ENCODE measurements around the gene HIVEP3.

The HIVEP3 gene

DNA sequence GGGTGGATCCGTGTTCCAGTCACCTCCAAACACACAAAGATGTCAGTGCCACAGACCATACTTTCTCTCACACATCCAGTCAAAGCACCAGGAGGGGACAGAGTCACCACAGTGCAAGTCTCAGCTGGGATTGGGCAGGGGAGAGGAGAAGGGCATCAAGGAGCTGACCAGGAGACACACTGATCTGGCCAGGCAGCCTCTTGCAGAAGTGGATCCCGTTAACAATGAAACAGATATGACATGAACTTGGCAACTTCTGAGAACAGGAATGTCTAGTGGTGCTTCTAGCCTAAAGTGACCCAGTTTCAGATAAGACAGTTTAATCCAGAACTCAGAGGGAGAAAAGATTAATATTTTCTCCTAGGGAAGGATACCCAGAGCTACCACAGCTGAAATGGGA lies 71.0 kb downstream of the HIVEP3 start:
- DNase-seq (ENCODE audit: low spot score): no peak

DNA sequence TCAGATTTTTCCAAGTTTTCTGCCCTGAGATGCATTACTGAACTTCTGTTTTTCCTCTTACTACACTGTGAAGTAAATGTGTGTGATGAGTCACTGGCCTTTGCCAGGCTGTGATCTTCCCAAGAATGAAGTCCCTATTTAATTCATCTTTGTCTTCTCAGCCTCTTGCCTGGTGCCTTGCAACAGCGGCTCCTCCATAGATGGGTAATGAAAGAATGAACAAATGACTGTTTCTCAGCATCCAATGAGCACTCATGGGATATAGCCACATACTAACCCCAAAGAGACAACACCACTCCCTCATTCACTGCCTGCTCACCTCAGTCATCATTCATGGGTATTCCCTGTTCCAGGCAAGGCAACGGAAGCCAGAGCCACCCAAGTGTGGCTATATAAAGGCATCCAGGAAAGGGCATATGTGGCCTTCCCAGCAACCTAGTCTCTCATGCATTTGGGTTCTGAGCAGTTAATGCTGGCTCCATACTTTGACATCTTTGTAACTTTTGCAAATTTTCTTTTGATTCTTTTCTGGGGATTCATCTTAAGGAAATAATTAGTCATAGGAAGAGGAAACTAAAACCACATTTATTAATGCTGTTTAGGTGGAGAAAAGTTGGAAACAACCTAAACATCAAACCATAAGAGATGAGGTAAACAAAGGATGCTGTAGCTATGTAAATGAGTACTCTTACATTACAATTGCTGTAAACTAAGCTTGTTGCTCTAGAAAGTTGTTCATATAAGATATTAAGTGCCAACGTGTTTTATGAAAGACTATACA lies 71.9 kb downstream of the HIVEP3 start:
- no peak for DNase-seq (ENCODE audit: low spot score)

DNA sequence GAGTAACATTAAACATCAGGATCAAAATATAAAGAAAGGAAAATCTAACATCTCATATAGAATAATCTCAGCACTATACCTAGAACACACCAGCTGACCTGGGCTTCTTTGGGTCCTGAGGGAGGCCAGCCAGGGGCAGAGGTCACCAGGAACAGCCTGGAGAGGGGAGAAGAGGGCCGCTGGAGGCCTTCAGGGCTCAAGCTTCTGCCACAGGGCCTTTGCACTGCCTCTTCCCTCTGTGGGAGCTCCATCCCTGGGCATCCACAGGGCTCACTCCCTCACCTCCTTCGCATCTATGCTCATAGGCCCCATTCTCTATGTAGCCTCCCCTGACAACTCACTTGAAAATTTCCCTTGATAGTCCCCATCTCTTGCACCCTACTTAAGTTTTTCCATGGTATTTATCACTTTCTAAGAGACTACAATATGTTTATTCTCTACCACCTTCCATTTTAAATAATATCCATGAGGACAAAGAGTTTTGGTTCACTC lies 73.9 kb downstream of the HIVEP3 start:
- no peak for DNase-seq (ENCODE audit: low spot score)

DNA sequence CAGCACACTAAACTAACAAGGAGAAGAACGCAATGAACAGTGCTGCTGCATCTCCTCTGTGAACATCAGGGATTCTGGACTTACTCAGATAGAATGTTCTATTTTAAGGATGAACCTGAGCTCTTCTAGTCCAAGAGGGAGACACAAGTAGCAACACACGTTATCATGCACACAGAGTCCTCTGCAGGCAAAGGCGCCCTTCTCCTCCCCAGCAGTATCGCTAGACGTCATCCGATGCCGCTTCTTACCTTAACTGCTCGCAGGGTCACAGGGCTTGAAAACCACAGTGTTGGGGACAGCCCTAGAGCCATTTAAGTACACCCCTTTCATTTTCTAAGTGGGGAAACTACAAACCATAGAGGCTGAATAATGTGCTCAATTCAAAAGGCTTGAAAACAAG lies 74.5 kb downstream of the HIVEP3 start:
- no peak for DNase-seq (ENCODE audit: low spot score)

DNA sequence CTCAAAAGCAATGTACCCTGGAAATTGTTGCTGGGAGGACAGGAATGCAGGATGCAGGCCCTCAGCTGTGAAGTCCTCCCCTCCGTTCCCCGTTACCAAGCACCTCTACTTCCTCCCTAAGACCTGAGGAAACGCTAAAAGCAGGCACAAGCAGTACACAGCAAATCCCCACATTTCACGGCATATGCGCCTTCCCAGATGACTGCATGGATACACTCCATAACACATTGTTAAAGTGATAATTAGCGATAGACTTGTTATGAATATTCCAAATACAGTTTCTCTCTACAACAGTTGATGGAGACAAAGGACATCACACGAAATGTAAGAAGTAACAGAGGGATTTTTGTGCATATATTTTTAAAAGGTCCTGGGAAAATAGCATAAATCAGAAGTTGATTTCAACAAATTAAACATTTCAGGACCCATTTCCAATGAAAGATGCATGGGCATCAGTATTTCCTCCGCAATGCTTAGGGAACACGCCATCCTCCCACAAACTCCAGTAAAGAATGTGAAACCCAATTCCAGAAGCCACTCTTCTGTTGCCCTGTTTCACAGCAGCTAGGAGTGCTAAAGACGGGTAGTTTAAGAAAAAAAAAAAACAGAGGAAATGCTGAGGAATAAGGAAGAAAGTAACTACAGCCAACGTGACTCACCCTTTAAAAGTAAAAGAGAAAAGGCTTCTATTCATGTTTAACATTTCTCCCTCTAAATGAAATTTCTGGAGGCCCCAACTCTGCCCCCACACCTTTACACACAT lies 75.5 kb downstream of the HIVEP3 start:
- no peak for DNase-seq (ENCODE audit: low spot score)

DNA sequence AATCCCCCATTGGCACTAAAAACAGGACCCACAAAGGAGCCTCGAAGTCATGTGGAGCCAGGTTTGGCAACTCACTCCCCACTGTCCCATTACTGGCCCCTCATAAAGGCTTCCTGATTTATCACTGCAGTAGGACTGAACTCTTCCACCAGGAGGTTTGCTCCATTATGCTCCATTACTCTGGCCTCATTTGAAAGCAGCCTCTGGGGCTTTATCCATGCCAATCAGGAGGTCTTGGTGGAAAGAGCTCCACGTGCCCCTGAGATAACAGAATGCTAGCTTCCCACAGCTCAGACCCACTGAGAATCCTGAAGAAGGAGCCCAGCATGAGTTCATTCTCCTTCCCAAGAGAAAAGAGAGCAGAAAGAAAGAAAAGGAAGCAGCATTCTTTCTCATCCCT lies 76.4 kb downstream of the HIVEP3 start:
- no peak for DNase-seq (ENCODE audit: low spot score)

DNA sequence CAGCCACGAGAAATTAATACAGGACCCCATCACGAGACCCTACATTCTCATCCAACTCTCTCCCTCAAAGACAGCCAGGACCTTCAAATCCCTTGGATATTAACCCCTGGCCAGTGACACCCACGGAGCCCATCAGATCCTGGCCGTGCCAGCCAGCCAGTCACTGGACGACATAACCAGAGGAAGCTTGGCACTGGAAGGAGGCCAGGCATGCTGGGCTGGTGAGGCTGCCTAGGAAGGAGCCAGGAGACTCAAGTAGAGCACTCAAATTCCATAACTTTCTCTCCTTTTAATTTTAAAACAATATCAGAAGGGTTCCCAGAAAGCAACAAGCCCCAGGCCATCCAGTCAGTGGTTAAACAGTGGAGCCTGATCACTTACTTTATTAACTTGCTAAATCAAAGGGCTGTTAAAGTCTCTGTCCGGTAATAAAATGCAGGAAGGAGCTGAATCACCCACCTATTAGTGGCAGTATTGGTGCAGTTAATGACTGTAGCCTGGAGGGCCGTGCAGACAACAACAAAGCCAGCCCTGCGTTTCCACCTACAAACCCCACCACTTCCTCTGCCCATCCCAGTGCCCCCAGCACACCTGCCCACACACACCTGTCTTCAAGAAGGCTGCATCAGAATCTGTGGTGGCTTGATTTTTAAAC lies 78.0 kb downstream of the HIVEP3 start:
- peak; percentile 60 for DNase-seq (ENCODE audit: low spot score)

DNA sequence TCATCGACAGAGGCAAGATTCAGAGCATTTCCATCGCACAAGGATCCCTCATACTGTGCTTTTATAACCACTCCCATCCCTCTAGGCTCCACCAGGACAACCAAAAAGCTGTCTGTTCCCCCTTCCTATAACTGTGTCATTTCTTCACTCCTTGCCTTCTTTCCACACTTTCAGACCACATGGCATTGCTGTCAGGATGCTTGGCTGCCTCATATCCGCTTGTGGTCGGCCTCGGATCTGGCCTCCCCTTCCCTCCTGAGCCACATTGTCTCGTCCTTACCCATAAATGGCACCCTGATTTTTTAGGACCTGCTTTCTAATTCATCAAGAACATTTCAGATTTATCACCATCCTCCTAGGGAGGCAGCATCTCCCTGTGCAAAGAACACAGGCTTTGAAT lies 80.5 kb downstream of the HIVEP3 start:
- DNase-seq (ENCODE audit: low spot score): no peak

DNA sequence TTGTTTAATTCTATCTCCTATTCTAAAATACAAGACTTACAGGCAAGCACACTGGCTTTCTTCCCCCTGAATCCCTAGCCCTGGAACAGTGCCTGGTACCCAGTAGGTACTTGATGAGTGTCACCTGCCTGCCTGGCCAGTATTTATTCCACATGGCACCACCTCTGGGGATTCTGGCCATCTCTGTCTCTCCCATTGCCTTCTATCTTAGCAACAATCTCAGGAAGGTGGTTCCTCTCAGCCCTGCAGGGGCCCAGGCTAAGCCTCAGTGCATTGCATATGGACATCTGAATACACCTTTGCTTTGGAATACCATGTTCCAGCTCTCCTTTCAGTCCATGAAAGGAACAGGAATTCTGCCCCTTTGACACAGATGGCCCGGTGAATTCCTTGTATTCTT lies 81.0 kb downstream of the HIVEP3 start:
- no peak for DNase-seq (ENCODE audit: low spot score)

DNA sequence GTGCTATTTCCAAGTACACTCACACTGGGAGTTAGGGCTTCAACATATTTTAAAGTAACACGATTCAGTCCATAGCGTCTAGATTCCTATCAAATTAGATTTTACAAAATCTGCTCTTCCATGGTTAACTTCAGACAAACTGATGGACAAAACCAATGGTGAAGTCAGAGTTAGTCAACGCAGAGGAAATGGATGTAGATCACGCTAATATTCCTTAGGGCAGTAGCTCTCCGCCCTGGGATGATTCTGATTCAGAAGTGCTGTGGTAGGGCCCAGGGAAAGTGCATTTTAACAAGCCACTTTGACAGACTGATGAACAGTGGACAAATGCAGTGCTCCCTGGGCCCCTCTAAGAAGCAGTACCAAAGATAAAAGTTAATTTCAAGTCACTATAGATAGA lies 83.2 kb downstream of the HIVEP3 start:
- DNase-seq (ENCODE audit: low spot score): no peak

DNA sequence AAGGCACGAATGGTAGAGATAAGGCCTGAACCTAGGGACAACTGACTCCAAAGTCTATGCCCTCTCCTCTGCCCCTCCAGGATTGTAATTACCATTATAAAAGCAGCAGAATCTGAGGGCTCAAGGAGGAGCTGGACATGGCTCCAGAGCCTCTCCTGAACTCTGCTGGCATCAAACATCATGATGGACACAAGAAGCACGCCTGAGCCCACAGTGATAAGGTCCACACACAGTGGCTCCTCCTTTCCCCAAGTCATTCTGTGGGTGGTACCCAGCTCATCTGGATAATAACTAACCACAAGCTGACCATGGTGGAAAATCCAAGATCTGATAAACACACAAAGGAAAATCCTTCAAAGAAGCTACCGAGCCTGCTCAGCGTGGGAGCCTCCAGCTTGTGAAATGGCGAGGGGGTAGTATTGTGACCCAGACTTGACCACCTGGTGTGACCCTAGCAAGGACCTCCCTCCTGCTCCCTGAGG lies 85.2 kb downstream of the HIVEP3 start:
- no peak for DNase-seq (ENCODE audit: low spot score)

DNA sequence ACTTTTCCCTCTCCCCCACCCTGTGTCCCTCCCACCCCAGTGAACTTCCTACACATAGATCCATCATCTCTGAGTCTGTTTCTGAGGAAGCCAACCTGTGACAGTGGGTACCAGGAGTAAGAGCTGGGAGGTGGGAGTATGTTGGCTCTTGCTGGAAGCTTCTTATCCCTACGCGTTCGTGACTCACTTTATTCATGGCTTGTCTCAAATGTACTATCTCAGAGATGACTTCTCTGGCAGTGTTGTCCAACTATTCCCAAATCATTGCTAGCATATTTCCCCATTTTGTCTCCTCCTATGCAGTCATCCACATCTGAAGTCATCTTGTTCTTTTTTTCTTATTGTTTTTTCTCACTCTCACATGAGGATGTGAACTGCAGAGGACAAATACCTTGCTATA lies 88.0 kb downstream of the HIVEP3 start:
- no peak for DNase-seq (ENCODE audit: low spot score)

DNA sequence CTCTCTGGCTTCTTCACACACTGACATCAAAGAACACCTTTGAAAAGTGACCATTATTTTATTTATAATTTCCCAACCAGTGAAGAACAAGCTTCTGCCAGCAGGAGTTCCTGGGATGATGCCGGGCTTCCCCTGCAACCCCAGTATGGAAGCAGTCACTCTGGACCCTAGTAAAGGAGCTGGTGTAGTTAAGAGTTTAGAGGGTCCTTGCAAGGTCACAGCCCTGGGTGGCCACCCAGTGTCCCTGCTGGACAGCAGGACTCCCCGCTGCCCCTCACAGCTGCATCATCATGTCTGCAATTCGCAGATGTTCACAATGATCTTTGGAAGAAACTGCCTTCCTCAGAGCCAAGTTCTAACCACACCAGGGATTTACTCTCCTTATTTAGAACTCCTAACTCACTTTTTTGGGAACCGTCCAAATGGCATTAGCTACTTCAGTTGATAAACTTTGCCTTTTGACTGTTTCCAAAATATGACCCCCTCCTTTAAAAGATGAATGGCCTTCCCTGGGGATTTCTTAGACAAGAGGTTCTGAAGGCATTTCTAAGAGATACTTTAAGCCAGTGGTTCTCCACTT lies 90.6 kb downstream of the HIVEP3 start:
- no peak for DNase-seq (ENCODE audit: low spot score)

DNA sequence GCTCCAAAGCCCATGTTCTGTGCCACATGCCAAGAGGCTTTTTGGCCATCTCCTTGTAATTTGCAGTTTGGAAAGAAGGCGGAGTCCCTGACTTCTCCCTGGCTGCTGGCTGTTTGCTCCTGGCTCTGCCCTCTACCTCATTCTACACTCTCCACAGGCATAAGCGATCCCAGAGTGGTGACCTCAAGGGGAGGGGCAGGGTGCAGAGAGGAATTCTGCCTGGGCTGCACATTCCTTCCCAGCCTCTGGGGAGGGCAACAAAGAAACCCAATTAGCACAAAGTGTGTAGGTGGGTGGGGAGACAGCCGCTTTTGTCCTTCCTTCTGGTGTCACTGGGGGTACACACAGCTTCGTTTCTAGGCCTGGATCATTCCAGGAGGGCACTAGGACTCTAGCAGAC lies 95.3 kb downstream of the HIVEP3 start:
- DNase-seq (ENCODE audit: low spot score): no peak

DNA sequence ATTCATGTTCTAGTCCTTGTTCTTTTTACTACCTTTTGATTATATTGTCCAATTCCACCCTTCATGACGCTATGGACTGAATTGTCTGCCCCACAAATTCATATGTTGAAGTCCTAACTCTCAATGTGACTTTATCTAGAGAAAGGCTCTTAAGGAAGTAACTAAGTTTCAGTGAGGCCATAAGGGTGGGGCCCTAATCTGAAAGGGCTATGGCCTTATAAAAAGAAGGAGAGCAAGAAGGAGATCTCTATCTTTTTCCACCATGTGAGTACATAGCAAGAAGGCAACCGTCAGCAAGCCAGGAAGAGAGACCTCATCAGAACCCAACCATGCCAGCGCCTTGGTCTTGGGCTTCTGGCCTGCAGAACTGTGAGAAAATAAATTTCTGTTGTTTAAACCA lies 95.9 kb downstream of the HIVEP3 start:
- no peak for DNase-seq (ENCODE audit: low spot score)

DNA sequence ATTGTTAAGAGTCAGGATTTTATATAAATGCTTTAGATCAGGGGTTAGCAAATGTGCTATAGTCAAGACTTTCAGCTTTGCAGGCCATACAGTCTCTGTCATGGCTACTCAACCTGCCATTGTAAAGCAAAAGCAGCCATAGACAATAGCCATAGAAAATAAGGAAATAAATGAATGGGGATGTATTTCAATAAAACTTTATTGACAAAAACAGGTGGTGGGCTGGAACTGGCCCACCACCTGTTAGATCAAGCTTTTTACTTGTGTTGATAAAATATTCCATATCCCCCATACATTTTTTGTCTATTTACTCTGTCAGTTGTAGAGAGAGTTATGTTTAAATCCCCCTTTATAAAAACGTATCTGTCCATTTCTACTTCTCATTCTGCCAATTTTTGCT lies 98.9 kb downstream of the HIVEP3 start:
- DNase-seq (ENCODE audit: low spot score): no peak

DNA sequence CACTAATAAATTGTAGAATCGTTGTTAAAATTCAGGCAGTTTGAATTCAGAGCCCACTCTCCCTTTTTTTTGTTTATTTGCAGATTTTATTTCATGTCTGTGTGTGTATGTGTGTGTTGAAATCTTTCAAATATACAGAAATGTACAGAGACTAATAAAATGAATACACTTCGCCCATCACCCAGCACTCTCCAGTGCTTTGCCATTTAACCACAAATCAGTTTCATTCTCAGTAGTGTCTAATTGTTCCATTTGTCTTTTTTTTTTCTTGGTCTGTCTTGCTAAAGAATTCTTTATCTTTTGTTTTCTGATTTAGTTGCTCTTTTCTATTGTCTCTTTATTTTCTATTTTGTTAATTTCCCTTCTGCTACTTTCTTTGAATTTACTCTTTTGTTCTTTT lies 99.7 kb downstream of the HIVEP3 start:
- no peak for DNase-seq (ENCODE audit: low spot score)

DNA sequence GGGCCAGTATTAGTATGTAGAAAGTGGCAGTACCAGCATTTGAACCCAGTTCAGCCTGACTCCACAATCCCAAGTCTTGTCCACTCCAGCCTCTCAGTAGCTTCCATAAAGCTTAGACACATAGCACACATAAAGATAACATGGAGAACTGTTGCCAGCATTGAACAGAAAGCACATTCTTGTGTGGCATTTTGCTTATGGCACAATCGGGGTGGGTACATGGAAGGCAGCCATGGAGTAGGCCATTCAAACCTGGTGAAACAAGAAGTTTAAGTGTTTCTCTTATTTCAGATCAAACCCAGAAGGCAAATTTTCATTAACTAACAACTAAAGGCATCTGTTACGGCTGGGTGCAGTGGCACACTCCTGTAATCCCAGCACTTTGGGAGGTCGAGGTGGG lies 102.7 kb downstream of the HIVEP3 start:
- no peak for DNase-seq (ENCODE audit: low spot score)

DNA sequence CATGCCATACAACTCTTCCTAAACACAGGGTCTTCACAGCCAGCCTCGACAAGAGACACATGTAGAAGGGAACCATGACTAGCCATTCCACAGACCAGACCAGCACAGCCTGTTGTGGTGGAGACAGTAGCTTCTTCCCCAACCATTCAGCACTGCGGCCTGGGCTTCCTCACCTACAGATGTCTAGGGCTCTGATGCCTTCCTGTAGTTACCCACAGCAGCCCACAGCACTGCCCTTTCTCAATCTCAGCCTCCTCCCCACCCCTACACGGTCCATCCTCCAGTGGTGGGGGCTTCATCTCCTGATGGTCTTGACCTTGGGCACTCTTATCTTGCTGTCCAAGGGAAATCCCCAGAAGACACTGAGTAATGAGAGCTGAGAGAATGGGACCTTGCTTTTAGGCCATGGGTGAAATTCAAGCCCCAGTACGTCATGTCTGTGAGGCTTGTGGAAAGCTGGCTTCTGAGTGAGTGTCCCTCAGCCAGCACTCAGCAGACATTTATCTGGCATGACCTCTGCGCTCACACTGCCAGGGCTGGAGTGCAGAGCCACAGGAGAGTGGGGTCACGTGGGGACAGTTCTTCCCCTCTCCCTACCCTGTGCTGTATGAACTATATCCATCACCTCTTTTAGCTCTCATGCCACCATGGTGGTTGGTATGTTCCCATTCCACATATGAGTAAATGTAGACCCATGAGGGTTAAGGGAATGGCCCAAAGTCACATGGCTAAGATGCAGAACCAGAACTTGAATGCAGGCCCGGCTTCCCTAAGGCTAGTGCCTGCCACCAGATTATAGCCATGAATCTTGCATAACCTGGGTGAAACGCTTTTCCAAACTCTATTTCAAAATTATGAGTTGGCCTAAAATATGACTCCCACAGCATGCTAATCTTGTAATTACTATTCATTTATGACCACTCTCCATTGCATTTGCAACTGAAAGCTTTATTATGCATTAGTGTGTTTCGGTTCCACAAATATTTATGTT lies 104.7 kb downstream of the HIVEP3 start:
- no peak for DNase-seq (ENCODE audit: low spot score)

DNA sequence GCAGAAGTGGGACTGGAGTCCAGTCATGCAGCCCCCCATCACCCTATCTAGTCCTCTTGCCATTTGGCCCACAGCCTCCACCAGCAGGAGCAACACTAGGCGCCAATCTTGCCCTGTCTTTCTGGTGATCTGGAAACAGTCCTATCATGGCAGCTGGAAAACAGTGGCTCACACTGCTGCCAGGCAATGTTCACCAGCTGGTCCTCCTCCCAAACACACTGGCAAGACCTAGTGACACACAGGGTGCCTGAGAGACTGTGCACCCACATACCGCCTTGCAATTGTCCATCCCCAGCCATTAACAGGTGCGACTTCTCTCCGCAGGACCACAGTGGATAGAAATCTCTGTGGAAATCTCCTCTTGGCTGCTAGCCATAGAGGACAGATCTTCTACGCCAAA lies 105.5 kb downstream of the HIVEP3 start:
- DNase-seq (ENCODE audit: low spot score): no peak

DNA sequence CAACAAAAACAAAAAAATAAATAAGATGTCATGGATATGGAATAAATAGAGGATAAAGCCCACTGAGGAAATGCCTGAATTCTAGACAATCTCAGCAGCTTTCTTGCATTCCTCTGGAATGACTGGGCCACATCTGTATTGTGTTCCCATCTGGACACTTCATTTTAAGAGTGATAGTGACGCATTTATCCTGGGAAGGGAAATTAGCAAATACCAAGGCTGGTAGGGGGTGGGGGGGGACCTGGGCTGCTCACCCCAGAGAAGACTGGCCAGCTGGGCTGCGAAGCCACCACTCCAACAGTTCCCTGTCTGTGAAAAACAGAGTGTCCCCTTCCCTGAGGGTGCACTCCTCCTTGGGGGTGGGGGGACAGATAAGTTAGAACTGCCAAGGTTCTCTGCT lies 106.3 kb downstream of the HIVEP3 start:
- DNase-seq (ENCODE audit: low spot score): no peak
